GM12878 (cell line): Measurements from ENCODE around the gene COX10. TPM values are rescaled to one million over a fixed set of nuclear protein-coding genes. Genes with fewer than 3 reads are reported as not detected.

Experiments
- ATF3 ChIP-seq: IDR thresholded peaks from 2 replicates; pipeline ENCODE4 v1.6.1; 2011; ENCODE audit warnings: low read depth, mild to moderate bottlenecking, low read length, moderate library complexity, borderline replicate concordance; ENCODE audit errors: extremely low read depth
- BACH1 ChIP-seq: fragments of 450-650 bp; IDR thresholded peaks from 2 replicates; pipeline ENCODE4 v1.6.1; 2017; ENCODE audit warnings: mild to moderate bottlenecking, borderline replicate concordance
- BCLAF1 ChIP-seq: fragments of 450-650 bp; IDR thresholded peaks from 2 replicates; pipeline ENCODE4 v1.6.1; 2017; ENCODE audit warnings: antibody characterized with exemption, mild to moderate bottlenecking, moderate library complexity
- CREB1 ChIP-seq: IDR thresholded peaks from 2 replicates; pipeline ENCODE4 v1.6.1; 2012; ENCODE audit warnings: low read depth, mild to moderate bottlenecking, inconsistent platforms
- FOXK2 ChIP-seq: fragments of 450-650 bp; IDR thresholded peaks from 2 replicates; pipeline ENCODE4 v1.6.1; 2017; ENCODE audit warnings: mild to moderate bottlenecking, moderate library complexity
- FOXM1 ChIP-seq: IDR thresholded peaks from 2 replicates; pipeline ENCODE4 v1.6.1; 2012; ENCODE audit warnings: low read depth, mild to moderate bottlenecking, inconsistent platforms, low read length, moderate library complexity
- IRF3 ChIP-seq: fragments of 450-650 bp; IDR thresholded peaks from 2 replicates; pipeline ENCODE4 v1.6.1; 2014; ENCODE audit warnings: mild to moderate bottlenecking
- JUNB ChIP-seq: IDR thresholded peaks from 2 replicates; pipeline ENCODE4 v1.6.1; 2016; ENCODE audit warnings: antibody characterized with exemption, mild to moderate bottlenecking
- KAT2A ChIP-seq: conservative IDR thresholded peaks from 2 replicates; pipeline ENCODE4 v1.6.1; 2011; ENCODE audit warnings: low read depth, low read length; ENCODE audit not compliant: control insufficient read depth
- MEF2A ChIP-seq: IDR thresholded peaks from 2 replicates; pipeline ENCODE4 v1.6.1; 2011; ENCODE audit warnings: low read depth, mild to moderate bottlenecking, low read length, moderate library complexity; ENCODE audit not compliant: insufficient read depth
- NFIC ChIP-seq: IDR thresholded peaks from 2 replicates; pipeline ENCODE4 v1.6.1; 2012; ENCODE audit warnings: low read depth, mild to moderate bottlenecking, inconsistent platforms, low read length, moderate library complexity
- NKRF ChIP-seq: fragments of 450-650 bp; conservative IDR thresholded peaks from 2 replicates; pipeline ENCODE4 v1.6.1; 2017; ENCODE audit warnings: mild to moderate bottlenecking, moderate library complexity
- POLR2AphosphoS2 ChIP-seq: IDR thresholded peaks from 2 replicates; pipeline ENCODE4 v1.6.1; 2011; ENCODE audit warnings: low read depth, mild to moderate bottlenecking, low read length, improper control_type of control experiment, moderate library complexity
- POLR2AphosphoS5 ChIP-seq: IDR thresholded peaks from 2 replicates; pipeline ENCODE4 v1.6.1; 2011; ENCODE audit warnings: mild to moderate bottlenecking, low read length, inconsistent platforms
- RELB ChIP-seq: fragments of 450-650 bp; IDR thresholded peaks from 2 replicates; pipeline ENCODE4 v1.6.1; 2017; ENCODE audit warnings: low read depth, mild to moderate bottlenecking, moderate library complexity
- SIX5 ChIP-seq: IDR thresholded peaks from 2 replicates; pipeline ENCODE4 v1.6.1; 2011; ENCODE audit warnings: mild to moderate bottlenecking, low read depth, low read length, moderate library complexity; ENCODE audit not compliant: severe bottlenecking
- SMARCA5 ChIP-seq: fragments of 450-650 bp; IDR thresholded peaks from 2 replicates; pipeline ENCODE4 v1.6.1; 2017; ENCODE audit warnings: mild to moderate bottlenecking
- SPI1 ChIP-seq: IDR thresholded peaks from 2 replicates; pipeline ENCODE4 v1.6.1; 2011; ENCODE audit warnings: low read depth, mild to moderate bottlenecking, low read length, moderate library complexity, borderline replicate concordance; ENCODE audit not compliant: insufficient read depth
- SUZ12 ChIP-seq: fragments of 200-600 bp; sonication (generic); IDR thresholded peaks from one replicate; pipeline ENCODE4 v1.6.1; 2018; ENCODE audit warnings: antibody characterized with exemption, mild to moderate bottlenecking; ENCODE audit not compliant: unreplicated experiment
- ZBTB33 ChIP-seq: fragments of 450-650 bp; IDR thresholded peaks from 2 replicates; pipeline ENCODE4 v1.6.1; 2017; ENCODE audit warnings: mild to moderate bottlenecking
- polyA plus RNA-seq, 11 experiments: library from polyadenylated mRNA; depleted of rRNA in 4 of 11; unstranded in 6 of 11; stranded (reverse) in 5 of 11; fragments of >200 nt; fragmentation: Nextera tagmentation in 4 of 11; fragmentation: Illumina TruSeq in 1 of 11; extraction: Ambion mirVana in 4 of 11; extraction: Trizol in 1 of 11; gene quantifications; 1 replicate in 1 of 11; 2 replicates in 10 of 11; pipeline versions ENCODE4 v1.2.1 to v1.2.3, GENCODE V29; 2011 to 2016; ENCODE audit warnings: inconsistent platforms in 2 of 11, missing spikeins in 2 of 11, low read depth in 1 of 11
- total RNA-seq, 4 experiments: library from RNA; depleted of rRNA in 3 of 4; stranded (reverse); fragments of >200 nt in 3 of 4; fragmentation: Illumina TruSeq in 1 of 4; extraction: Trizol in 1 of 4; gene quantifications; 2 replicates each; pipeline versions ENCODE4 v1.2.1 to v1.2.3, GENCODE V29; 2013 to 2021

Gene COX10
- total and polyA plus RNA-seq, 10 of the 15 experiments (the other 5 are each of a cell fraction or from before 2014, with no cell fraction given) = 9.6 to 29.4 (median 21.3) TPM

- TF ChIP-seq NKRF = no peak
- TF ChIP-seq SIX5 = no peak
- no peak for TF ChIP-seq BCLAF1
- TF ChIP-seq SUZ12 = no peak
- no peak for TF ChIP-seq SPI1
- TF ChIP-seq FOXK2 = no peak
- peak; percentile 34; the same call in 1 of the 2 replicates for TF ChIP-seq CREB1
- no peak for TF ChIP-seq BACH1
- TF ChIP-seq POLR2AphosphoS5 = no peak
- TF ChIP-seq JUNB = peak; percentile 40
- no peak for TF ChIP-seq IRF3
- no peak for TF ChIP-seq MEF2A
- TF ChIP-seq NFIC = peak; percentile 39; the same call in 1 of the 2 replicates
- TF ChIP-seq ZBTB33 = no peak
- TF ChIP-seq KAT2A = no peak
- TF ChIP-seq RELB = 0 out of 2 replicates have a peak, but pooled peaks have one; percentile 27
- TF ChIP-seq ATF3 = no peak
- TF ChIP-seq POLR2AphosphoS2 = no peak
- TF ChIP-seq SMARCA5 = no peak
- no peak for TF ChIP-seq FOXM1
These were observed 49.6 kb downstream of the COX10 start (continued) for GRCh38 chr17:14118951-14119350.
